ENCODE measurements around the gene EDEM3. TPM values are rescaled to one million over a fixed set of nuclear protein-coding genes. Genes with fewer than 3 reads are reported as not detected.

Gene EDEM3
- total RNA-seq, 3 donors from 2014 or later (not counting 1 experiment from before 2014, with no cell fraction given): 8.9 to 15.4 (median 15.1) TPM

GRCh38 chr1:184775329-184775728 is 20.7 kb upstream of the EDEM3 start:
- no peaks in the 10 kb centered on the region for H3K9me3 Mint-ChIP-seq
- Histone ChIP-seq H3K4me3 (ENCODE audit: low read length) (no peak overlapping the region), H3K4me1 (ENCODE audit: control insufficient read depth, insufficient read depth, low read length) (no peaks in the 10 kb centered on the region), H3K27ac (ENCODE audit: low read length) (no peak overlapping the region), H3K36me3 (ENCODE audit: control insufficient read depth, insufficient read depth, low read length) (no peaks in the 10 kb centered on the region), H3K27me3 (ENCODE audit: control insufficient read depth, insufficient read depth, low read length) (no peaks in the 10 kb centered on the region), H3K9me3 (ENCODE audit: control insufficient read depth, insufficient read depth, low read length) (no peaks in the 10 kb centered on the region)
- H3K4me1 Mint-ChIP-seq: no peaks in the 10 kb centered on the region
- no peak overlapping the region for H3K27ac Mint-ChIP-seq
- peaks cover 6 to 11% of the 10 kb centered on the region in 2 donors for H3K27me3 Mint-ChIP-seq (ENCODE audit: low read depth in 2 of 2)
- no peak overlapping the region for H3K4me3 Mint-ChIP-seq
- no peak for DNase-seq
- intact Hi-C loops (cut with micrococcal nuclease): no loop called here
- H3K36me3 Mint-ChIP-seq: no peaks in the 10 kb centered on the region
- ATAC-seq: no peak
- TF ChIP-seq CTCF (IDR thresholded peaks at IDR 0.05): no peak

GRCh38 chr1:184773762-184774320 is 19.2 kb upstream of the EDEM3 start:
- H3K36me3 Mint-ChIP-seq: no peaks in the 10 kb centered on the region
- no peaks in the 10 kb centered on the region for H3K4me1 Mint-ChIP-seq
- H3K36me3 ChIP-seq (ENCODE audit: control insufficient read depth, insufficient read depth, low read length): no peaks in the 10 kb centered on the region
- ATAC-seq: no peak
- H3K4me1 ChIP-seq (ENCODE audit: control insufficient read depth, insufficient read depth, low read length): no peaks in the 10 kb centered on the region
- intact Hi-C loops (cut with micrococcal nuclease): no loop called here
- DNase-seq: no peak
- no peak overlapping the region for H3K4me3 Mint-ChIP-seq
- H3K27me3 ChIP-seq (ENCODE audit: control insufficient read depth, insufficient read depth, low read length): no peaks in the 10 kb centered on the region
- no peak overlapping the region for H3K4me3 ChIP-seq (ENCODE audit: low read length)
- H3K27ac ChIP-seq (ENCODE audit: low read length): no peak overlapping the region
- WGBS (ENCODE audit: insufficient coverage): 82% methylated on average over 4 of the region's 4 CpGs
- H3K27ac Mint-ChIP-seq: no peak overlapping the region
- peaks cover 9 to 20% of the 10 kb centered on the region in 2 donors for H3K27me3 Mint-ChIP-seq (ENCODE audit: low read depth in 2 of 2)
- H3K9me3 Mint-ChIP-seq: no peaks in the 10 kb centered on the region
- TF ChIP-seq CTCF (IDR thresholded peaks at IDR 0.05): no peak
- no peaks in the 10 kb centered on the region for H3K9me3 ChIP-seq (ENCODE audit: control insufficient read depth, insufficient read depth, low read length)

- Histone ChIP-seq H3K9me3 (ENCODE audit: control insufficient read depth, insufficient read depth, low read length) (no peaks in the 10 kb centered on the region), H3K4me3 (ENCODE audit: low read length) (no peak overlapping the region), H3K36me3 (ENCODE audit: control insufficient read depth, insufficient read depth, low read length) (no peaks in the 10 kb centered on the region), H3K4me1 (ENCODE audit: control insufficient read depth, insufficient read depth, low read length) (no peaks in the 10 kb centered on the region), H3K27me3 (ENCODE audit: control insufficient read depth, insufficient read depth, low read length) (no peaks in the 10 kb centered on the region), H3K27ac (ENCODE audit: low read length) (no peak overlapping the region)
- peaks cover 9 to 20% of the 10 kb centered on the region in 2 donors for H3K27me3 Mint-ChIP-seq (ENCODE audit: low read depth in 2 of 2)
- DNase-seq: no peak
- no peaks in the 10 kb centered on the region for H3K9me3 Mint-ChIP-seq
- ATAC-seq: no peak
- no peak for TF ChIP-seq CTCF (IDR thresholded peaks at IDR 0.05)
- intact Hi-C loops (cut with micrococcal nuclease): no loop called here
- no peak overlapping the region for H3K27ac Mint-ChIP-seq
- no peaks in the 10 kb centered on the region for H3K36me3 Mint-ChIP-seq
- no peaks in the 10 kb centered on the region for H3K4me1 Mint-ChIP-seq
- H3K4me3 Mint-ChIP-seq: no peak overlapping the region
- WGBS (ENCODE audit: insufficient coverage): 91% methylated on average over 7 of the region's 7 CpGs
These were observed 16.6 kb upstream of the EDEM3 start for GRCh38 chr1:184771190-184771691.

All from natural killer cell (primary cell).